ENCODE measurements around the gene SLAMF8. TPM values are rescaled to one million over a fixed set of nuclear protein-coding genes. Genes with fewer than 3 reads are reported as not detected.

The SLAMF8 gene
- total and polyA plus RNA-seq, 10 donors, result 12.9 to 40.0 (median 18.7) TPM

- WGBS, 5 donors, result 66 to 88% (median 85%) methylated on average over 2 of the region's 2 CpGs
- H3K4me3 ChIP-seq, result no peak overlapping the region
- no peak for DNase-seq
- peaks cover 0 to 4% (median 0%) of the 10 kb centered on the region in 6 donors for H3K36me3 ChIP-seq
- H3K4me1 ChIP-seq, result peaks cover 0 to 11% (median 5%) of the 10 kb centered on the region in 6 donors
- intact Hi-C loops (cut with DNase I; ENCODE audit: low total_unique reads), result no loop called here
- no peak for TF ChIP-seq POLR2A (IDR thresholded peaks at IDR 0.05)
- TF ChIP-seq CTCF (IDR thresholded peaks at IDR 0.05 in 8 of 11, conservative IDR thresholded peaks at IDR 0.05 in 3 of 11), result no peak
- TF ChIP-seq POLR2AphosphoS5 (IDR thresholded peaks at IDR 0.05), result no peak
- no peak overlapping the region for H3K27ac ChIP-seq
- peaks cover 0 to 9% (median 0%) of the 10 kb centered on the region in 7 donors for H3K27me3 ChIP-seq (replicated peaks in 1 of 7)
- H3K9me3 ChIP-seq, result no peaks in the 10 kb centered on the region
Observed at GRCh38 chr1:159864262-159864661, 37.6 kb downstream of the SLAMF8 start.

- peaks cover 0 to 4% (median 0%) of the 10 kb centered on the region in 6 donors for H3K36me3 ChIP-seq
- H3K9me3 ChIP-seq, result no peaks in the 10 kb centered on the region
- TF ChIP-seq CTCF (IDR thresholded peaks at IDR 0.05 in 8 of 11, conservative IDR thresholded peaks at IDR 0.05 in 3 of 11) (no peak), POLR2A (IDR thresholded peaks at IDR 0.05) (no peak), POLR2AphosphoS5 (IDR thresholded peaks at IDR 0.05) (no peak)
- WGBS, 5 donors, result 86 to 89% (median 88%) methylated on average over 1 of the region's 1 CpG
- peaks cover 0 to 11% (median 5%) of the 10 kb centered on the region in 6 donors for H3K4me1 ChIP-seq
- H3K4me3 ChIP-seq, result no peak overlapping the region
- DNase-seq, result no peak
- peaks cover 0 to 9% (median 0%) of the 10 kb centered on the region in 7 donors for H3K27me3 ChIP-seq (replicated peaks in 1 of 7)
- intact Hi-C loops (cut with DNase I; ENCODE audit: low total_unique reads), result no loop called here
- H3K27ac ChIP-seq, result no peak overlapping the region
Observed at GRCh38 chr1:159866066-159866465, 39.4 kb downstream of the SLAMF8 start.

- no peak for DNase-seq
- TF ChIP-seq CTCF (IDR thresholded peaks at IDR 0.05 in 8 of 11, conservative IDR thresholded peaks at IDR 0.05 in 3 of 11) (no peak), POLR2AphosphoS5 (IDR thresholded peaks at IDR 0.05) (no peak), POLR2A (IDR thresholded peaks at IDR 0.05) (no peak)
- intact Hi-C loops (cut with DNase I; ENCODE audit: low total_unique reads), result no loop called here
- H3K4me3 ChIP-seq, result no peak overlapping the region
- no peaks in the 10 kb centered on the region for H3K36me3 ChIP-seq
- H3K27ac ChIP-seq, result no peak overlapping the region
- peaks cover 0 to 2% (median 0%) of the 10 kb centered on the region in 7 donors for H3K27me3 ChIP-seq (replicated peaks in 1 of 7)
- H3K4me1 ChIP-seq, result peaks cover 0 to 11% (median 5%) of the 10 kb centered on the region in 6 donors
- H3K9me3 ChIP-seq, result no peaks in the 10 kb centered on the region
- 68 to 82% (median 79%) methylated on average over 14 of the region's 14 CpGs for WGBS, 5 donors
Observed at GRCh38 chr1:159866905-159867663, 40.4 kb downstream of the SLAMF8 start.

- DNase-seq, result no peak
- Histone ChIP-seq H3K4me1 (peaks cover 0 to 11% (median 5%) of the 10 kb centered on the region in 6 donors), H3K4me3 (no peak overlapping the region), H3K27ac (no peak overlapping the region), H3K9me3 (no peaks in the 10 kb centered on the region), H3K27me3 (replicated peaks in 1 of 7) (no peaks in the 10 kb centered on the region), H3K36me3 (no peaks in the 10 kb centered on the region)
- intact Hi-C loops (cut with DNase I; ENCODE audit: low total_unique reads), result no loop called here
- TF ChIP-seq POLR2AphosphoS5 (IDR thresholded peaks at IDR 0.05) (peak in 2 of 3 donors; percentile 37 to 56), CTCF (IDR thresholded peaks at IDR 0.05 in 8 of 11, conservative IDR thresholded peaks at IDR 0.05 in 3 of 11) (no peak), POLR2A (IDR thresholded peaks at IDR 0.05) (no peak)
- 48 to 81% (median 55%) methylated on average over 9 of the region's 9 CpGs for WGBS, 5 donors
Observed at GRCh38 chr1:159867664-159868026, 41.0 kb downstream of the SLAMF8 start.
